Neutrophil (primary cell): ENCODE results near the gene FAM222A.

ENCODE experiments used
- H3K27ac ChIP-seq: fragments of 200-600 bp; sonication (generic); 2 replicates; pipeline ENCODE4 v1.5.1; 2016; ENCODE audit warnings: mild to moderate bottlenecking, moderate library complexity
- H3K27me3 ChIP-seq: fragments of 200-600 bp; sonication (generic); 2 replicates; pipeline ENCODE4 v1.6.0; 2016; ENCODE audit warnings: mild to moderate bottlenecking
- H3K36me3 ChIP-seq: fragments of 200-600 bp; sonication (generic); 2 replicates; pipeline ENCODE4 v1.5.1; 2017
- H3K4me1 ChIP-seq, 2 experiments: fragments of 200-600 bp in 1 of 2; sonication (generic) in 1 of 2; 1 replicate in 1 of 2; 2 replicates in 1 of 2; pipeline versions ENCODE4 v1.5.1 to v1.6.1; 2013 to 2016; ENCODE audit warnings: low read depth in 1 of 2, low read length in 1 of 2, mild to moderate bottlenecking in 1 of 2, moderate library complexity in 1 of 2; ENCODE audit not compliant: control insufficient read depth in 1 of 2, insufficient read depth in 1 of 2
- H3K4me3 ChIP-seq, 2 experiments: fragments of 200-600 bp in 1 of 2; sonication (generic) in 1 of 2; 1 replicate in 1 of 2; 2 replicates in 1 of 2; pipeline ENCODE4 v1.5.1; 2013 to 2016; ENCODE audit warnings: low read depth in 1 of 2, low read length in 1 of 2, mild to moderate bottlenecking in 1 of 2, moderate library complexity in 1 of 2
- H3K9me3 ChIP-seq: fragments of 200-600 bp; sonication (generic); 2 replicates; pipeline ENCODE4 v1.5.1; 2016
- CTCF ChIP-seq: fragments of 200-600 bp; sonication (generic); IDR thresholded peaks from 2 replicates; pipeline ENCODE4 v1.5.1; 2016; ENCODE audit warnings: antibody characterized with exemption

Gene FAM222A

GRCh38 chr12:109764123-109764522, 50.5 kb downstream of the FAM222A start:
- H3K4me1 ChIP-seq, result no peaks in the 10 kb centered on the region
- TF ChIP-seq CTCF, result no peak
- H3K9me3 ChIP-seq, result no peaks in the 10 kb centered on the region
- H3K4me3 ChIP-seq, result no peak overlapping the region
- no peaks in the 10 kb centered on the region for H3K36me3 ChIP-seq
- no peaks in the 10 kb centered on the region for H3K27me3 ChIP-seq
- no peak overlapping the region for H3K27ac ChIP-seq

DNA sequence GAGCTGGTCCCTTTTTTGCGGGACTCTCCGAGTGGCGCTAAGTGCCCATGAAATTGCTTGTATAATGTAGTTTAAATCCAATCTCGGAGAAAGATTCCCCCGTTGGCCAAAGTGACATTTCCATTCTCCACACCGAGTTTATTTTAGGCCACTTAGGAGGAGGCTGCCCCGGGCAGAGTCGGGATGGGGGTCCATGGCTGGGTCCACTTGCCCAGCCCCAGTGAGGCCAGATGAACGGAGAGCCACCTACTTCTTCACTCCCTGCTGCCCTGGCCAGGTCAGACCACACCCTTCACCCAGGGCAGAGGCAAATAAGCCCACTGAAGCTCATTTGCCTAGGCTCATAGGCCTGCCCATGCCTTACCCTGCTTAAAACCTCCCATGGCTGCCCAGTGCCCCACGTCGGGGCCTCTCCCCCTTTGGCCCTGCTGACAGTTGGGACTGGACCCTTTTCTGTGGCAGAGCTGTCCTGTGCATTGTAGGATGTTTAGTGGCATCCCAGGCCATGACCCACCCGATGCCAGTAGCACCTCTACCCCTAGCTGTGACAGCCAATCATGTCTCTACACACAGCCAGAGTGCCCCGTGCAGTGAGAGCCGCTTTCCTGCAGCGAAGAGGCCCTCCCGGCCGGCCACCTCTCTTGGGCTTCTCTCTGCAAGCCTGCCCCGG, 51.3 kb downstream of the FAM222A start:
- no peaks in the 10 kb centered on the region for H3K36me3 ChIP-seq
- no peaks in the 10 kb centered on the region for H3K9me3 ChIP-seq
- no peaks in the 10 kb centered on the region for H3K4me1 ChIP-seq
- no peak overlapping the region for H3K4me3 ChIP-seq
- H3K27me3 ChIP-seq, result no peaks in the 10 kb centered on the region
- H3K27ac ChIP-seq, result no peak overlapping the region
- no peak for TF ChIP-seq CTCF

DNA sequence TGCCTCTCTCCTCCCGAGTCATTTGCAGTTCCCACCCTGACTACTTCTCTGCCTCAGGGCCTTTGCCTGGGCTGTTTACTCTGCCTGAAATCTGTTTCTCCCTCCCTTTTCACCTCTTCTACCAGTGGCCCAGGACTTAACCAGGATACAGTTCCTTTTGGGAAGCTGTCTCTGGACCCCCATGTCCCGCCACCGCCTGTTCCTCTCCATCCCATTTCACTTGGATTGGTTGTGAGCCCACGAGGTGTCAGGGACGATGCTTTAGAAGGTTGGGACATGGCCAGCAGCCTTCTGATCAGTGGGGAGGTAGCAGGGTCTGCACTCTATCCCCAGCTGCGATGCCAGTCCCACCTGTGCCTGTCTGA, 51.8 kb downstream of the FAM222A start:
- TF ChIP-seq CTCF, result no peak
- Histone ChIP-seq H3K4me1 (no peaks in the 10 kb centered on the region), H3K9me3 (no peaks in the 10 kb centered on the region), H3K36me3 (no peaks in the 10 kb centered on the region), H3K4me3 (no peak overlapping the region), H3K27ac (no peak overlapping the region), H3K27me3 (no peaks in the 10 kb centered on the region)

- Histone ChIP-seq H3K4me3 (no peak overlapping the region), H3K36me3 (no peaks in the 10 kb centered on the region), H3K4me1 (no peaks in the 10 kb centered on the region), H3K9me3 (no peaks in the 10 kb centered on the region), H3K27ac (no peak overlapping the region), H3K27me3 (no peaks in the 10 kb centered on the region)
- TF ChIP-seq CTCF, result no peak
Observed at GRCh38 chr12:109766251-109766778, 52.7 kb downstream of the FAM222A start.

GRCh38 chr12:109767456-109767855, 53.8 kb downstream of the FAM222A start:
- Histone ChIP-seq H3K4me1 (no peaks in the 10 kb centered on the region), H3K4me3 (no peak overlapping the region), H3K27ac (no peak overlapping the region), H3K27me3 (no peaks in the 10 kb centered on the region), H3K36me3 (no peaks in the 10 kb centered on the region), H3K9me3 (no peaks in the 10 kb centered on the region)
- no peak for TF ChIP-seq CTCF
